ENCODE measurements around the gene GRIN2C.
A peak's percentile ranks its signal among the peaks of the same experiment; 100 is the strongest.

Gene GRIN2C

DNA sequence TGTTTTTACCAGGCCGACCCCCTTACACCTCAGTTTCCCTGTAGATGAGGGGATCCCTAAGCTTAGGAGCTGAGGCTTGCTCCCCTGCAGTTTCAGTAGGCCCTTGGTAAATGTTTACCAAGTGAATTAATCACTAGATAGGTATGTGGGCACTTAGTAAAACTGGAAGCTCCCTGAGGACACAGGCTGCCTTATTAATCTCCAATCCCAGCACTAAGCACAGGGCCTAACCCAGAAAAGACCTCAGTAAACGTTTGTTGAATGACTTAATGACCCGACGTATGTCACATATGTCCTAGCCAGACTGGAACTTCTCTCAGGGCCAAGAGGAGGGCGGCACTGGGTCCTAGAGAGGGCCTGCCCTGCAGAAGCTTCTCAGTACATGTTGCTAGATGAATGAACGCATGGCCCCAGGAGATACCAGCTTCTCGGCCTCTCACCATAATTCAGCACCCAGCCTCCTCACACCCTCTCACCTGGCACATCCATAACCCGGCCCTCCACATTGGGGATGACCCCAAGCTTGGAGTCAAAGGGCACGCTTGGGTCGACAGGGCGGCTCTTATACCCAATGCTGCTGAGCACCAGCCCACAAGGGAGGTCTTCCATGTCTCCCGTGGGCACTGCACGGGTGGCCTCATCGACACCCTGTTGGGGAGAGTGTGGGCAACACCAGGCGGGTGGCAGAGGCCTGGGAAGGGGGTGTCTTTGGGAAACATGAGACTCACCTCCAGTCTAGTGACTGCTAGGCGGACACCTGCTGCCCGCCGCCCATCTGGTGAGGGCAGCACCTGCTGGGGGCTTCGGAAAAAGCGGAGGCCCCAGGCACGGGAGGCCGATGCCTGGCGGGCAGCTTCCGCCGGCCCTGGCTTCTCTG, 4.0 kb upstream of the GRIN2C start:
- no peak for DNase-seq

DNA sequence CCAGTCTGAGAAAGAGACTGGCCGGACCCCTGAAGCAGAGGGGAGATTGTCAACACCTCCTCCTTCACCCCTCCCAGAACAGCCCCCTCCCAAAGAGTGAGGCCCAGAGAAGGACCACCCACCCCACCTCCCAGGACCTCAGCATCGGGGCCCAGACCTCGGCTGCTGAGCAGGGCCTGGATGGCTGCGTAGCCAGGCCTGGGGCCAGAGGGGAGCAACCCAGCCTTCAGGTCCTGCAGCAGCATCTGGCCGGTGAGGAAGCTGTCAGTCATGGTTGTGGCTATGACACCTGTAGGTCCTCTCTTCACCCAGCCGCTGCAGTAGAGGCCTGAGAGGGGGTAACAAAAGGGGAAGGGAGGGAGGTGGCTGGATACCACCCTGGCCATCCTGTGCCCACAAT, 3.2 kb upstream of the GRIN2C start:
- no peak for DNase-seq

DNA sequence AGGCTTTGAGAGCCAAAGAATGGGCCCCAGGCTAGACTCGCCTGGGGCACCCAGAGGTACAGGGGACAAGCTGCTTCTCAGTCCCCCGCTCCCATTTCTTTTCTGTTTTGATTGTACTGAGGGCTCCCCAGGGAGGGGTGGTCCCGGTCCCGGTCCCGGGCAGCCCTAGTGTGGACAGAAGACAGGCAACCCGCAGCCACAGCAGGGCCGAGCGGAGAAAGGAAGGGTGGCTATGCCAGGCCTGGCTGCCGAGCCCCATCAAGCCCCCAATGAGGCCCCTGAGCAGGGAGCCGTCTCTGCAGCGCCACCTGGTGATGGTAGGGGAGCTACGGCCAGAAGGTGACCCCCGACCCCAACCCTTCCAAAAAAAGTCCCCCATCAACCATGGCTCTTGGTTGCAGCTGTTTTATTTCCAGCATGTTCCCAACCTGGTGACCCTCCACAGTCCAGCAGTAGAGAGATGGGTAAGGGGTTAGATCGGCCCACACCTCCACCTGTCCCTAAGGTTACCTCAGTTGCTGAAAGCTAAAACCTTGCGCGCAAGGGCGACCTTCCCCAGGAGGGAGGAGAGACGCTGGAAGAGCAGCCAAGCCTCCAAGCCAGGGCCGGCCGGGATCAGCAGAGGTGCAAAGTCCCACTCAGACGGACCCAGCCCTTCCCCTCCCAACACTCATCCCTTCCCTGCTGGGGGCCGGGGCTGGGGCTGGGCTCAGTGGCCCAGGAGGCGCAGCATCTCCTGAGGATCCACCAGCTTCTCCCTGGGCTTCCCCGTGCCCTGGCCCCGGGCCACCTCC, 2.6 kb upstream of the GRIN2C start:
- DNase-seq = peak; percentile 75

DNA sequence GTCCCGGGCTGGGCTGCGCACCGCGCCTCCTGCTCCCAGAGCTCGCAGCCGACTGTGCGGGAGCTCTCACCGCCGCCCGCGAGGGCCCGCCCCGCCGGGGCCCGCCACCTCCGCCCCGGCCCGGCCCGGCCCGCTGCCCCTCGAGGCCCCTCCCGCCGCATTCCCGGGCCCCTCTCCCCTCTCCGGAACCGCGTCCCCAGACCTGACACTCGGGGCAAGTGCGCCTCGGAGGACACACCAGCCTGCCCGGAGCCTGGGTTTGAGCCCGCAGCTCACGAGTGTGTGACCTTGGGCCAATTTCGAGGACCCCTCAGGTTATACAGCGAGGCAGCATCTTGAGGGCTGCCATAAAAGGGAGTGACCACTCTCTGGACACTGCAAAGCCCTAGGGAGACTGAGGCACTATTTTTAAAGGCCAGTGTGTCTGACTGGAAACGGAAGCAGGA, 2.0 kb upstream of the GRIN2C start:
- DNase-seq = no peak

DNA sequence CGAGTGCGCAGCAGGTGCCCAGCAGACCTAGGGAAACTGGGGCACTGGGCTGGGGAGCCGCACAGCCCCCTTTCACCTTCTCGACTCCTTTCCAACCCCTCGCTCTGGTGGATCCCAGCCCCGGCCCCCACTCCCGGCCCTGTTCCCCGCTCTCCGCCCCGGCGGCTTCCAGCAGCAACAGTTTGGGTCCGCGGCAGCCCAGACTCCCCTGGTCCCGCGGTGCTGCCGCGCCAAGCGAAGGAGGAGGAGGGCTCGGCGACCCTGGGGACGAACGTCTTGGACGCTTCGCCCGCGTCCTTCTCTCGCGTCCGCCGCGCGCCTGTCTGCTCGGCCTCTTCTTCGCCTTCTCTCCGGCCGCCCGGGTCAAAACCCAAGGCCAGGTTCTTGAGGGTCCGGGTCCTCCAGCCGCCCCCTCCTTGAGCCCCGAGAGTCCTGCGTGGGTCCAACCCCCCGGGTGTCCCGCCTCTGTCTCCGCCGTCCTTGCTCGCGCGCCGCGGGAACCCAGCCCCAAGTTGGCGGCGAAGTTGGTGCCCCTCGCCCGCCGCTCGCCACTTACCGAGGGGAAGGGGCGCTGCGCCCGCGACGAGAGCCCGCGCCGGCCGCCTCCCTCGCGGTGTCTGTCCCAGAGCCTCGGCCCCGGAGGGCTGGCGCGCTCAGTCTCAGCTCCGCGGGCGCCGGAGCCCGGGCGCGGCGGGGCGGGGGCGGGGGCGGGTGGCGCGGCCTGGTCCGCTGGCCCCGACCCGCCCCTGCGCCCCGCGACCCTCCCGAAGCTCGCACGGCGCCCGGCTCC, 1.4 kb upstream of the GRIN2C start:
- DNase-seq = no peak

DNA sequence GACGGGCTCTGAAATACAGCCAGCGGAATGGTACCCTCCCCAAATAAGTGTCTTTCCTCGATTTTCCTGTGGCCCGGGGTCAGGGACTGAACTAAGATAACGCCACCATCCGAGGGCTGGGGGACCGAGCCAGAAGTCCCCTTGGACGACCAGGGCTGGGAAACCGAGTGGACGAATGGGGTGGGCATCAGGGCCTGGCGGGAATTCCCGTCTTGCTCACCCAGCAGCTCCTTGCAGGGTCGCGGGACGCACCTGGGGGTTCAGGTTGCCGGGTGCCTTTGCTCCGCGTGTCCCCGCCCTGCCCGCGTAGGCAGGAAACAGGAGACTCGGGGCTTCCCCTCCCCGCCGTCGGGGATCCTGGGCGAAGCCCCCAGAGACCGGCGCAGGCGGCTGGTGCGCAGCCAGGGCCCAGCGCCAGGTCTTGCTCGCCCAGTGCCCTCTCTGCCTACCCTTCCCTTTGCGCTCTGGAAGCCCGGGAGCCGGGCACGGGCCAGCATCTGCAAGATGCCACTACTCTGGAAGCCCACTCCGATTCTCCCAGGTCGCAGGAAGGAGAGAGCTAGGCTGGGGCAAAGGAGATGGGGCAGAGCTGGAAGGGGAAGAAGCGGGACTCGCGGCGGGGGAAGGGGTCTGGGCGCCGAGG, 665 bp upstream of the GRIN2C start:
- DNase-seq = peak; percentile 16

DNA sequence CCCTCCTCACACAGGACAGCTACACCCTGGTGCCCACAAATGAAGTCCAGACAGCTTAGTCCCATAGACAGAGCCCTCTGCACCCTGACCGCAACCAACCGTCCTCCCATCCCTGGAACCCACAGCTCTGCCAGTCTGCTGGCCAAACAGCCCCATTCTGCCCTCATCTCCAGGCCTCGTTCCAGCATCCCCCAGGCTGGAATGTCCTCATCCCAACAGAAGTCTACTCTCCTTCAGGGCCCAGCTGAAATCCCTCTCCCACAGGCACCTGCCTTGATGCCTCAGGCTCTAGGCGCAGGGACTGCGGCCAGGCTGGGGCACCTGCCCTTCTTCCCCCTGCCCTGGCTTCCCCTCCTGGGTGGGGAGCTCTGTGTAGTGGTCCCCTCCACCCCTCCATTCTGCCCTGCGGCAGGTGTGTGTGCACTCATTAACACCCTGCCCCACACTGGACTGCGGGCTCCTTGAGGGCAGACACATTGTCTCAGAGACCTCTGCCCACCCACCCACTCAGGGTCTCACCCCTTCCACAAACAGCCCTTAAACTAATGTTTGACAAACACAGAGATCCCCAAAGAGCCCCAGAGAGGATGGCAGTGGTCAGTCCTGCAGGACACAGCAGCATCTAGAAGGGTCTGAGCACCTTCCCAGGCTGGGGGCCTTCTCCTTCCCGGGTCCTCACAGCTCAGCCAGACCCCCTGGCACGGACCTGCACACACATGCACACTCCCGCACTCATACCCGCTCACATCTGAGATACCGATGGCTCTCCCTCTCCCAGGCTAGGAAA, 820 bp downstream of the GRIN2C start:
- DNase-seq = no peak

DNA sequence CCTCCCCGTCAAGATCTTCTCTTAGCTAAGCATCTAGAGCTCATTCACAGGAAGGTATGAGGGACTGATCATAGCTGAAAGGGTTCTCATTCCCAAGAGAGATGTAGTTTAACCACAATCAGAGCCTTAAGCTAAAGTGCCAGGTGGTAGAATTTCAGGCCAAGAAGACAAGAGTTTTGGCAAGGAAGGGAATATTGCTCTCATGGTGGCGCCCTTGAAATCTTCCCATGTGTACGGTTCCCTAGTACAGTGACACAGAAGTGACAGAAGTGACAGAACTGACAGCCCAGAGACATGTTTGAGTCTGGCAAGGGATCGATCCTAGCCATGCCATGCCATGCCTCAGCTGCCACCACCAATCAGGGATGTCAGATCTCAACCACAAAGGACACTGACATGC, 2.5 kb downstream of the GRIN2C start:
- no peak for DNase-seq

DNA sequence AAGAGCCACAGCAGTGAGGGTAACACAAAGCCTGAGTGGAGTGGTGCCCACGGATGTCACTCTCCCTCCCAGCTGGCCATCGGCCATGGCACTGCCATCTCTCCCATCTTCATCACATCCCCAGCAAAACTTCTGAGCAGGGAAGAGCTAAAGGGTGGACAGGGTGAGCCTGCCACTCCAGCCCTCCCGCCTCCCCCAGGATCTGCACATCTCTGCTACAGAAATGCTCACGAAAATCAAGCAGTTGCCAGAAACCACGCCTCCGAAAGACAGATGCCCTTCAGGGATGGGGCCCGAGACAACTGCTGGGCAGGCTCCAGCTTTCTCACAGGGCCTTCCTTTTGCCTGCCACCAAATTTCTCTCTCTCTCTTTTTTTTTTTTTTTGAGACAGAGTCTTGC, 3.6 kb downstream of the GRIN2C start:
- DNase-seq = no peak

DNA sequence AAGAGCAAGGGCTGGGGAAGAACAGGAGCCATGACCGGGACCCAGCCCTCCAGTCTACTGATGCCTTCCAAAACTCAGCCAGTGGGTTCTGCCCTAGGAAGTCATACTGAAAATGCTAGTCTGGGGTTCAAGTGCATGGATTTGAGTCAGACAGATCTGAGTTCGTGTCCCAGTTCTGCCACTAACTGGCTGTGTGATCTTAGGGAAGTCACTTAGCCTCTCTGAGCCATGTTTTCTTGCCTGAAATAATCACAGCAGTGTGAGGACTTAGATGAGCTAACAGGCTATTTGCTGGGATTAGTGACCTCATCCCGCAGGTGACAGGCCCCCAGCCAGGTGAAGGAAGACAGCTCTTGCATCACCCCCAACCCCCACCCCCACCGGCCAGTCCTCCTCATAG, 4.4 kb downstream of the GRIN2C start:
- DNase-seq = no peak

DNA sequence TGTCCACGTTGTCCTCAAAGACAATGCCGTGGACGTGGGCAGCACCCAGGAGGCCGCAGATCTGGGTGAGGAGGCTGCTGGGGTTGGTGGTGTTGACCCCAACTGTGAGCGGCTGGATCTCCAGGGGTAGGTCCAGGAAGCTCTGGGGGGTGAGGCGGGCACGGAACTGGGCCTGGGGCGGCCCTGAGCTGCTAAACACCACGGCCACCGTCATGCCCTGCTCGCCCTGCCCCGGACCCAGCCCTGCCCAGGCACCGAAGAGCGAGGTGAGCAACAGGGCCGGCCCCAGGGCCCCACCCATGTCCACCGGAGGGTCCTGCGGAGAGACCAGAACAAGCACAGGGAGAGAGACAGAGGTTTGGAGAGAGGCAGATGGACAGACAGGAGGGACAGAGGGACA, 4.9 kb downstream of the GRIN2C start:
- no peak for DNase-seq

DNA sequence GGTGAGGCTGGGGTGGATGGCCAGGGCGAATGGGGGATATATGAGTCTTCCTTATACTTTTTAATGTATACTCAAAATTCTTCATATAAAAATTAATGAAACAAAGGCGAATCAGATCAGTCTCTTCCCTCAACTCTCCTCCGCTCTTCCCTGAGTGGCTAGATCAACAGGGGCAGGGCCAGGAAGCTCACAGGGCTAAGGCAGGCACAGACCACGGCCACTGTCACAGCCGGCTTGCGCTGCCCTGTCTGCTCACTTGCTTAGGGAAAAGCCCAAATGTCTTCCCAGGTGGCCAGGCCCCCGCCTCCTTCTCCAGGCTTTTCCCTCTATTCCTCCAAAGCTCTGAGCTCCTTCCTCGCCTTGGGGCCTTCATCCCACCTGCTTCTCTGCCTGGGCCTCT, 6.0 kb downstream of the GRIN2C start:
- no peak for DNase-seq

DNA sequence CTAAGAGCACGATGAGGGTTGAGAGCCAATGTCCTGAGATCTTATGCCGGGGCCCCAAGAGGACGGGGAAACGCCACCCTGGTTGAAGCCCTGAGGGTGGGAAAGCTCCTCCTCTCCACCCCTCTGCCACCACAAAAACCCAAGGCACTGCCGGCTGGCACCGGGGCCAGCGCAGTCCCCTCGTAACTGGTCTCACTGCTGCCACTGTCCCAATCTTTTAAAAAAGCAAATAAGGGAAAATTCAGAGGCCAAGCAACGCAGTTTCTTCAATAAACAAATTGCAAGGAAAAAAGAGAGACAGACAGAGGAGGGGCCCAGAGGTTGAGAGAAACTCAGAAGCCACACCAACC, 6.7 kb downstream of the GRIN2C start:
- no peak for DNase-seq

DNA sequence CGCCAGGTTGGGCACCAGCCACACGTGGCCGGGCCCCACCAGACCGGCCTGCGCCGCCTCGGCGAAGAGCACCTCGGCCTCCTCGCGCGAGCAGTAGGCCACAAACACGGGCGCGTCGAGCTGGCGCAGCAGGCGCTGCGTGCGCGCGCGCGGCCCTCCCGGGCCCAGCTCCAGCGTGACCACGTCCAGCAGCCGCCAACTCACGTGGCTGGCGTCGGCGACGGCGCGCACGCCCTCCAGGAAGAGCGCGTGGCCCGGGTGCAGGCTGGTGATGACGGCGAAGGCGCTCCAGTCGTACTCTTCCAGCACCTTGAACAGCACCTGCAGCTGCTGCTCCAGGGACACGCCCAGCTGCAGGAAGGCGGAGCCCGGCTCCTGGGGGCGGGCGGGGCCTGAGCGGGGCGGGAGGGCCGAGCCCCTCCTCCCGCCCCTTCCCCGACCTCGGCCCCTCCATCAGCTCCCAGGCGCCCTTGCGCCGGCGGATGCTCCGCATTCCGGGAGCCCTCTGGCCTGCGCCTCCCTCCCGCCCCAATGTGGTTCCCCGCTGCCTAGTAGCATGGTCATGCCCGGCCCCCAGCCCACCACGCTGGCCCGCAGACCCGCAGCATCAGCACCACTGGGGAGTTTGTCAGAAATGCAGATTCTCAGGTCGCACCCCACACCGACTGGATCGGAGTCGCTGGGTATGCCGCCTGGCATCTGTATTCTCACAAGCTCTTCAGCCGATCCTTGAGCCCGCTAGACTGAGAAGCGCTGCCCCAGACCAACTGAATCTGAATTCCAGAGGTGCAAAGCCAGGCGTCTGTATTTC, 7.2 kb downstream of the GRIN2C start:
- DNase-seq = peak; percentile 81

DNA sequence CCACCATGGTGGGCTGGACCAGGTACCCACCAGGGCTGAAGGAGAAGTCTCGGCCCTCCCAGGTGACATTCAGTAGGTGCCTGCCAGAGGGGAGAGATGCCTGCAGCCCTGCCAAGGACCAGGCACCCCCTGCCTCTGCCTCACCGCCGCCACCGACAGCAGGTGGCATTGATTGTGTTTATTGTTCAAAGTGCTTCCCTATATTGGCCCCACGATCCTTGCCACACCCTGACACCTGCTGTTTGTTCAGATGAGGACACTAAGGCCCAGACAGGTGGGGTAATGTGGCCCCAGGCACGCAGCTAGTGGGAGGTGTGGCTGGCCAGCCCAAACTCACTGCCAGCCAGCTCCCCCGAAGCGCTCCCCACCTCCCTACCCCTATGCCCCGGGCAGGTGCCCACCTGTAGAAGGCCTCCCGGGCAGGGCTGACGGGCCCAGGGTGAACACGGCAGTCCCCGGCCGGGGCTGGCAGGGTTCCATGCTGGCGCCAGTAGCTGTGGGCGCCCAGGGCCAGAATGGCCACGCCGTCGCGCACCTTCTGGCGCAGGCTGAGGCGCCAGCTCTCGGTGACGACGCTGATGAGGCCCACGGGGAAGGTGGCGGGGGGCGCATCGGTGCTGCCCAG, 8.0 kb downstream of the GRIN2C start:
- no peak for DNase-seq

DNA sequence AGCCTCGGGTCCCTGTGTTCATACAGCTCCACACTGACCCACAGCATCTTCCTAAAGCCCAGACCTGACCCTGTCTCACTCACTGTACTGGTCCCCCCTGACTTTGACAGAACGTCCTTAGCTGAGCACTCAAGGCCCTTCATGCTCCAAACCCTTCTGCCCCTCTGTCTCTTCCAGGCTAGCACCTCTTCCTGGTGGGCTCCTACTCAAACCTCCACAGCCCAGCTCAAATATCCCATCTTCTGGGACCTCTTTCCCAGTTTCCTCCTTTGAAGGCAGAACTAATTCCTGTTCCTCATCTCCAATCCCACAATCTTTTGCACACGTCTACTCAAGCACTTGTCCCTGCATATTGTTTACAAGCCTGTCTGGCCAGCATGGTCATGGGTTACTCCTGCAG, 8.8 kb downstream of the GRIN2C start:
- no peak for DNase-seq

DNA sequence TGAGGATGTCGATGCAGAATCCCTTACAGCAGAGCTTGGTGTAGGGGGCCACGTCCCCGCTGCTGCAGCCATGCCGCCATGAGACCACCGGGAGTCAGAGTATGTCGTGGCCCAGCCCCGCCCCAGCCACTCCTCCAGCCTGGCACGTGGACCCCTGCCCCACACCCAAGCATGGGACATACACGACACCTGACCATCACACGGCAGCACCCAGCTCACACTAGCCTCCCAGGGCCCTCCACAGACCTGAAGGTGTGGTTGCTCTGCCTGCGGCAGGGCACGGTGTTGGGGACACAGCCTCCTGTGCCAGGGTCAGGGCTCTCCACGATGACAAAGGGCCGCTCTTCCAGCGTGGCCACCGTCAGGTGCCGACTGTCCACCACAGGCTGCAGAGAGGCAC, 9.4 kb downstream of the GRIN2C start:
- no peak for DNase-seq

DNA sequence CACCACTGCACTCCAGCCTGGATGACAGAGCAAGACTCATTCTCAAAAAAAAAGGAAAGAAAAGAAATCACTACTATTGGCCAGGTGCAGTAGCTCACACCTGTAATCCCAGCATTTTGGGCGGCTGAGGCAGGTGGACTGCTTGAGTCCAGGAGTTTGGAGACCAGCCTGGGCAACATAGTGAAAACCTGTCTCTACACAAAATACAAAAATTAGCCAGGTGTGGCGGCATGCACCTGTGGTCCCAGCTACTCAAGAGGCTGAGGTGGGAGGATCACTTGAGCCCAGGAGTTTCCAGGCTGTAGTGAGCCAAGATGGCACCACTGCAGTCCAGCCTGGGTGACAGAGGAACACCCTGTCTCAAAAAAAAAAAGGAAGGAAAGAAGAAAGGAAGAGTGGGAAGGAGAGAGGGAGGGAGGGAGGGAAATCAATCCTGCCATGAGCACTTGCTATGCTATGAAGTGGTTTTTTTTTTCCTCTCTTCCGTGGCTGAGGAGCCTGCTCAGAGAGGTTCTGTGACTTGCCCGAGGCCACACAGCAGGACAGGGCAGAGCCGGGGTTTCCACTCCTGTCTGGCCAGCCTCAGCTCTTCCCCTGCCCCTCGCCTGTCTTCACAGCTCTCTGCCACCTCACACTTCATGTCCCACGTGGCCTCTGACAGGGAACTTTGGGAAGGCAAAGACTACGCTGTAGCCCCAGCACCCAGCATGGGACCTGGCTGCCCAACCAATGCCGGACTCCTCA, 10.9 kb downstream of the GRIN2C start:
- DNase-seq = no peak

DNA sequence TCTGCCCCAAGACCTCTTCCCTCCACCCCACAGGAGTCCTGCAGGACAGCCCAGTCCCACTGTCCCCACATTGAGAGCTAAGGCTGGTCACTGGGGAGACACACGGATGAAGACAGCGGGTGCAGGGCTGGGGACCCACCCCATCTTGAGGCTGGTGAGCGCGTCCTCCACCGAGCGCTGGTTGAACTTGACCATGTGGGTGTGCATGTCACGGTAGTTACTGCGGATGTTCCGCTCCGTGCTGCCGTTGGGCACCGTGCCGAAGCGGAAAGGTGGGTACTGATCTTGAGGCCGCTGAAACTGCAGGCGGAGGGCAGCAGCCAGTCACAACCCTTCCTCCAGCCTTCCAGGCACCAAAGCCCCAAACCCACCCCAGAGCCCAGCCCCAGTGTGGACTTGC, 13.1 kb downstream of the GRIN2C start:
- DNase-seq = no peak

DNA sequence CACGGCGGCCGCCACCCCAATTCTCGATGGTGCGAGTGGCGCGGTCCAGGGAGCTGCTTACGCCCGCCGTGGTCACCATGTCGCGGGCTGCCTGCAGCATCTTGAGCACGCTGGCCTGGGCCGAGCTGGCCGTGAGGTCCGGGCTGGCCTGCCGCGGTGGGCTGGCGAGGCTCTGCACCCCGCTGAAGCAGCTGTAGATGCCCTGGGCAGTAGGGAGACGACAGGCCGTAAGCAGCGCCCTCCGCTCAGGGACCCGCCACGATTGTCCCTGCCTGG, 16.4 kb downstream of the GRIN2C start:
- no peak for DNase-seq

Measured in CD4-positive, alpha-beta T cell treated with Interleukin-6 for 4 hours (primary cell).